ENCODE results near the gene GPR142. TPM values are rescaled to one million over a fixed set of nuclear protein-coding genes. Genes with fewer than 3 reads are reported as not detected.

GPR142 gene
- total RNA-seq, 1 experiment from 2014 or later: not detected

DNA sequence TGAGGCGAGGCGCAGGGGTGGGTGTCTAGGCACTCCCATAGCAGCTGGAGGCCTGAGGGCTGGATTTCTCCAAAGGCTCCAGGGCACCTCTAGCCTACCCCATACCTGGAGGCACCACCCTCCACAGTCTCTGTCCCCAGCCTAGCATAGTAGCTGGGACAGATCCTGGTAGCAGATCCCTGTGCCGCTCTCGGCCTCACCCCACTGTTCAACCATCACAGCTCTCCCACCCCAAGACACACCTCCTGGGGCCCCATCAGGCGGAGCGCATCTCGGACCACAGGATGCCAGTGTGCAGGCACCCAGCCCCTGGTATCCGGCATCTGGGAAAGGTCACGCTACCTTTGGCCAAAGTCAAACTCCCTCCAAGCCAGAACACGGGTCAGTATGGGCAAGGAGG, 12.7 kb upstream of the GPR142 start:
- H3K27ac Mint-ChIP-seq (ENCODE audit: low read depth, unreplicated experiment): no peak overlapping the region
- no TSS peak for BruUV-seq (replicated peaks)
- no peaks in the 10 kb centered on the region for H3K4me1 Mint-ChIP-seq (ENCODE audit: insufficient read depth, unreplicated experiment)
- TF ChIP-seq, protein P1, sequence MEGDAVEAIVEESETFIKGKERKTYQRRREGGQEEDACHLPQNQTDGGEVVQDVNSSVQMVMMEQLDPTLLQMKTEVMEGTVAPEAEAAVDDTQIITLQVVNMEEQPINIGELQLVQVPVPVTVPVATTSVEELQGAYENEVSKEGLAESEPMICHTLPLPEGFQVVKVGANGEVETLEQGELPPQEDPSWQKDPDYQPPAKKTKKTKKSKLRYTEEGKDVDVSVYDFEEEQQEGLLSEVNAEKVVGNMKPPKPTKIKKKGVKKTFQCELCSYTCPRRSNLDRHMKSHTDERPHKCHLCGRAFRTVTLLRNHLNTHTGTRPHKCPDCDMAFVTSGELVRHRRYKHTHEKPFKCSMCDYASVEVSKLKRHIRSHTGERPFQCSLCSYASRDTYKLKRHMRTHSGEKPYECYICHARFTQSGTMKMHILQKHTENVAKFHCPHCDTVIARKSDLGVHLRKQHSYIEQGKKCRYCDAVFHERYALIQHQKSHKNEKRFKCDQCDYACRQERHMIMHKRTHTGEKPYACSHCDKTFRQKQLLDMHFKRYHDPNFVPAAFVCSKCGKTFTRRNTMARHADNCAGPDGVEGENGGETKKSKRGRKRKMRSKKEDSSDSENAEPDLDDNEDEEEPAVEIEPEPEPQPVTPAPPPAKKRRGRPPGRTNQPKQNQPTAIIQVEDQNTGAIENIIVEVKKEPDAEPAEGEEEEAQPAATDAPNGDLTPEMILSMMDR (IDR thresholded peaks at IDR 0.05; ENCODE audit: unreplicated experiment): no peak
- no peaks in the 10 kb centered on the region for H3K9me3 Mint-ChIP-seq (ENCODE audit: unreplicated experiment)
- DNase-seq (ENCODE audit: unreplicated experiment): no peak
- H3K27me3 Mint-ChIP-seq (ENCODE audit: insufficient read depth, unreplicated experiment): peaks cover 27% of the 10 kb centered on the region
- ChIA-PET CTCF (interaction anchor here (0.9 kb wide), 1 partner anchor 14 kb away, joined by 3 read pairs; no protein-coding TSS in a partner anchor), POLR2A (no interaction called here)
- intact Hi-C loops (cut with micrococcal nuclease): no loop called here
- H3K4me3 Mint-ChIP-seq (ENCODE audit: unreplicated experiment): no peak overlapping the region
- H3K36me3 Mint-ChIP-seq (ENCODE audit: insufficient read depth, unreplicated experiment): no peaks in the 10 kb centered on the region

DNA sequence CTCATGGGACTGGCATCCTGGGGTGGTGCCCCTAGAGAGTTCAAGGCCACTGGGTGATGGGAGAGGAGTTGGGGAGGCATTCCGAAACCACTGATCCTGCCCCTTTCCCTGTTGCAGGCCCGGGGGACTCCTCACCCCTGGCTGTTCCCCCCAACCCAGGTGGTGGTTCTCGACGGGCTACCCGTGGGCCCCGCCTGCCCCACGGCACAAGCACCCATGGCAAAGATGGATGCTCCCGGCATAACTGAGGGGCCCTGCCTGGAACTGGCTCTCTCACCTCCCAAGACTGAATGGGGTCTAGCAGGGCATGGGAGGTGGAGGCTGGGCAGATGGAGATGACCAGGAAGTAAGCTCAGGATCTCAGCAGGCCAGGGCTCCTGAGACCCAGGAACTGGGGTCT, 12.2 kb upstream of the GPR142 start:
- intact Hi-C loops (cut with micrococcal nuclease): no loop called here
- no peak for DNase-seq (ENCODE audit: unreplicated experiment)
- CTCF ChIA-PET: interaction anchor here (0.9 kb wide), 1 partner anchor 13 kb away, joined by 3 read pairs; no protein-coding TSS in a partner anchor
- Mint-ChIP-seq H3K27me3 (ENCODE audit: insufficient read depth, unreplicated experiment) (peaks cover 27% of the 10 kb centered on the region), H3K27ac (ENCODE audit: low read depth, unreplicated experiment) (no peak overlapping the region), H3K4me1 (ENCODE audit: insufficient read depth, unreplicated experiment) (no peaks in the 10 kb centered on the region), H3K36me3 (ENCODE audit: insufficient read depth, unreplicated experiment) (no peaks in the 10 kb centered on the region), H3K4me3 (ENCODE audit: unreplicated experiment) (no peak overlapping the region), H3K9me3 (ENCODE audit: unreplicated experiment) (no peaks in the 10 kb centered on the region)
- POLR2A ChIA-PET: no interaction called here
- no TSS peak for BruUV-seq (replicated peaks)
- TF ChIP-seq, protein P1 (IDR thresholded peaks at IDR 0.05; ENCODE audit: unreplicated experiment): no peak

DNA sequence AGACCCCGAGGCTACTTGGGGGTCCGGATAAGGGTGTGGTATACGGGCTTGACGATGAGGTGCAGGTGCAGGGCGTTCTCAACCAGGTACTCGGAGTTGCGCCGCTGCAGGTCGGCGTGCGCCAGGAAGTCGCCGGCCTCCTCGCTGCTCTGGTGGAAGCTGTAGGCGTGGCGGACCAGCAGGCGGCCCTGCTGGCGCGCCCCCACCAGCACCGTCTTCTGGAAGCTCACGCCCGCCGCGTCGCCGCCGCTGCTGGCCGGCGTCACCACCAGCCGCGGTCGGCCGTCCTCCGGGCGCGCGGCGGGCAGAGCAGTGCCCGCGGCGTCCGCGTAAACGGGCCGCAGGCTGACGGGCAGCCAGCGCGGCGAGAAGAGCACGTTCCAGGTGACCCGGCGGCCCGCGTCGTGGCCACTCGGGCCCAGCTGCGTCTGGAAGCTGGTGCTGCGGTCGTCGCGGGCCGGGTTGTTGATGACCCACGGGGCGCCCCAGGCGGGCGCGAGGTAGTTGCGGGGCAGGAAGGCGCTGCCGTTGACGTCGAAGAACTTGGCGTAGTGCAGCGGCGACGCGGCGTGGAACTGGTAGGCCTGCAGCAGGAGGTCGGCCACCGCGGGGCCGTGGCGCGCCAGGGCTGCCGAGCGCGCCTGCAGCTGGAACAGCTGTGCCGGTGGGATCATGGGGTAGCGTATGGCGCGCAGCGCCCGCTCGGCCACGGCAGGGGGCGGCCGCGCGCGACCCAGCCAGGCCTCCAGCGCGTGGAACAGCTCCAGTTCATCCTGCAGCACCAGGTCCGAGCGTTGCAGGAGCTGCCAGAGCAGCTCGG, 10.4 kb upstream of the GPR142 start:
- Mint-ChIP-seq H3K36me3 (ENCODE audit: insufficient read depth, unreplicated experiment) (no peaks in the 10 kb centered on the region), H3K27ac (ENCODE audit: low read depth, unreplicated experiment) (no peak overlapping the region), H3K4me3 (ENCODE audit: unreplicated experiment) (no peak overlapping the region), H3K27me3 (ENCODE audit: insufficient read depth, unreplicated experiment) (peaks cover 40% of the 10 kb centered on the region), H3K4me1 (ENCODE audit: insufficient read depth, unreplicated experiment) (no peaks in the 10 kb centered on the region), H3K9me3 (ENCODE audit: unreplicated experiment) (no peaks in the 10 kb centered on the region)
- no peak for DNase-seq (ENCODE audit: unreplicated experiment)
- intact Hi-C loops (cut with micrococcal nuclease): no loop called here
- no TSS peak for BruUV-seq (replicated peaks)
- TF ChIP-seq, protein P1 (IDR thresholded peaks at IDR 0.05; ENCODE audit: unreplicated experiment): no peak
- POLR2A ChIA-PET: no interaction called here
- CTCF ChIA-PET: interaction anchor here (0.8 to 2.0 kb wide), 2 partner anchors 11 to 12 kb away, joined by 3 to 8 read pairs; no protein-coding TSS in a partner anchor

DNA sequence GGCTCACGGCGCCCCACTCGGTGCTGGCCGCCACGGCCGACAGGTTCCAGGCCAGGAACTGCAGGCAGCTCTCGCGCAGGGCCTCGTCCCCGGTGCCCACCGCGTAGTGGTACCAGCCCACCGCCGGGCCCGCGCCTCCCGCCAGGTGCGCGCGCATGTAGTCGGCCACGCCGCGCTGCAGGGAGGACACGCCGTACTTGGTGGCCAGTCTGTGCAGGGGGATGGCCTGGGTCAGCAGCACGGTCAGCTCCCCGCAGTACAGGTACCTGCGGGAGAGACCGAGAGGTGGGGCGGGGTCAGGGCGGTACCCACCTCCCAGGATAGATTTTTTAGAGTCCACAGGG, 9.9 kb upstream of the GPR142 start:
- H3K27me3 Mint-ChIP-seq (ENCODE audit: insufficient read depth, unreplicated experiment): peaks cover 46% of the 10 kb centered on the region

More for the DNA sequence above, 9.9 kb upstream of the GPR142 start:
- H3K36me3 Mint-ChIP-seq (ENCODE audit: insufficient read depth, unreplicated experiment): no peaks in the 10 kb centered on the region
- H3K4me3 Mint-ChIP-seq (ENCODE audit: unreplicated experiment): no peak overlapping the region
- no peak for DNase-seq (ENCODE audit: unreplicated experiment)
- TF ChIP-seq, protein P1 (IDR thresholded peaks at IDR 0.05; ENCODE audit: unreplicated experiment): no peak
- intact Hi-C loops (cut with micrococcal nuclease): no loop called here
- ChIA-PET POLR2A (no interaction called here), CTCF (interaction anchor here (2.0 kb wide), 1 partner anchor 11 kb away, joined by 8 read pairs; no protein-coding TSS in a partner anchor)
- no peak overlapping the region for H3K27ac Mint-ChIP-seq (ENCODE audit: low read depth, unreplicated experiment)
- H3K4me1 Mint-ChIP-seq (ENCODE audit: insufficient read depth, unreplicated experiment): no peaks in the 10 kb centered on the region
- no TSS peak for BruUV-seq (replicated peaks)
- no peaks in the 10 kb centered on the region for H3K9me3 Mint-ChIP-seq (ENCODE audit: unreplicated experiment)

All from MCF 10A (cell line).